ENCODE measurements around the gene HOXA13.

The HOXA13 gene

DNA sequence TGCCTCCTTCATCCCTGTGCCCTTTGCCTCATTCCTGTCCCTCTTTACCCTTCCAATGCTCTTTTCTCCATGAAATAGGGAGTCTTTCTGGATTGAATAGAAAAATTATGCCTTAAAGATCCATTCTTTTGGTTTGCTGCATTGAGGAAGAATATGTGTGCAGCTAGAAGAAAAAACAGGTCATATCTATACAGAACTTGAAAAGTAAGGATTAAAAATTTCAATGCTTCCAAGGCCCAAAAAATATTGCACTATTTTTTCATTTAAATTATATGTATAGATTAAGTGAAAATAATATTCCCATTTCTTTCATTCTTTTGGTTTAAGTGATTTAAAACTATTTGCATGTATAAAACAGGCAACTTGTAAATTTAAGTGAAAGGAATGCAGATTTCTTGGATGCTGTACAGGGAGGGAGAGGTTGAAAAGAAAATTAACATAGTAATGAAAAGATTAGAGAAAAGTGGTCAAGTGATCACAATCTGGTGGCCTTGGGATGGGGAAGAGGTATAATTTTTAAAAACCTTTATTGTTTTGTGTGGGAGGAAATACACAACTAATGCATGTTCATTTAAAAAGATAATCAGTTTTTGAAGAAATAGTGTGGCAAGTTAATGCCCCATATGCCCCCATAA, 24.2 kb upstream of the HOXA13 start:
- H3K4me1 ChIP-seq (ENCODE audit: control insufficient read depth in 1 of 2, insufficient read depth in 1 of 2, low read depth in 1 of 2, low read length in 1 of 2) = no peaks in the 10 kb centered on the region
- no peak overlapping the region for H3K27ac ChIP-seq
- no peaks in the 10 kb centered on the region for H3K36me3 ChIP-seq
- no peak for TF ChIP-seq CTCF (IDR thresholded peaks at IDR 0.05)
- H3K4me3 ChIP-seq (ENCODE audit: low read depth in 1 of 2, low read length in 1 of 2) = no peak overlapping the region
- no peaks in the 10 kb centered on the region for H3K9me3 ChIP-seq
- peaks cover 100% of the 10 kb centered on the region for H3K27me3 ChIP-seq

GRCh38 chr7:27221201-27221797, 21.4 kb upstream of the HOXA13 start:
- no peaks in the 10 kb centered on the region for H3K36me3 ChIP-seq
- H3K27me3 ChIP-seq = peaks cover 100% of the 10 kb centered on the region
- no peak overlapping the region for H3K27ac ChIP-seq
- no peak for TF ChIP-seq CTCF (IDR thresholded peaks at IDR 0.05)
- no peaks in the 10 kb centered on the region for H3K4me1 ChIP-seq (ENCODE audit: control insufficient read depth in 1 of 2, insufficient read depth in 1 of 2, low read depth in 1 of 2, low read length in 1 of 2)
- no peaks in the 10 kb centered on the region for H3K9me3 ChIP-seq
- no peak overlapping the region for H3K4me3 ChIP-seq (ENCODE audit: low read depth in 1 of 2, low read length in 1 of 2)

- Histone ChIP-seq H3K27me3 (peaks cover 100% of the 10 kb centered on the region), H3K27ac (no peak overlapping the region), H3K36me3 (no peaks in the 10 kb centered on the region)
Observed at GRCh38 chr7:27220440-27220955, 20.6 kb upstream of the HOXA13 start.

DNA sequence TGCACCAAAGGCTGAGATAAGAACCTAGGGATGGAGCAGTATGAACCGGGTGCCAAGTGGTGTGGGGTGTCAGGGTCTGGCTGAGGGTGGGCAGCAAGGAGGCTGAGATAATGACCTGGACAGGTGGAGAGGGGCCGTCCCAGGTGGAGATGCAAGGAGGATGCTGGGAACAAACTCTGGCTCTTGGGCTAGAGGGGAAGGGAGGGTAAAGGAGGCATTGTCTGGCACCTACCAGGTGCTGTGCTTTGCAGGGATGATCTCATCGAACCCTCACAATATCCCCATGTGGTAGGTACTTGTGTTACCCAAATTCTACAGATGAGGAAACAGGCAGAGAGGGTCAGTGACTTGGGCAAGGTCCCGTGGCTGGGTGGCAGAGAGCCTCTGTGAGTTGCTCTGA, 19.9 kb upstream of the HOXA13 start:
- no peaks in the 10 kb centered on the region for H3K9me3 ChIP-seq
- no peaks in the 10 kb centered on the region for H3K36me3 ChIP-seq
- no peak for TF ChIP-seq CTCF (IDR thresholded peaks at IDR 0.05)
- no peaks in the 10 kb centered on the region for H3K4me1 ChIP-seq (ENCODE audit: control insufficient read depth in 1 of 2, insufficient read depth in 1 of 2, low read depth in 1 of 2, low read length in 1 of 2)
- no peak overlapping the region for H3K27ac ChIP-seq
- H3K27me3 ChIP-seq = peaks cover 100% of the 10 kb centered on the region
- no peak overlapping the region for H3K4me3 ChIP-seq (ENCODE audit: low read depth in 1 of 2, low read length in 1 of 2)

More at GRCh38 chr7:27220440-27220955, 20.6 kb upstream of the HOXA13 start:
- H3K4me1 ChIP-seq (ENCODE audit: control insufficient read depth in 1 of 2, insufficient read depth in 1 of 2, low read depth in 1 of 2, low read length in 1 of 2) = no peaks in the 10 kb centered on the region
- H3K9me3 ChIP-seq = no peaks in the 10 kb centered on the region
- H3K4me3 ChIP-seq (ENCODE audit: low read depth in 1 of 2, low read length in 1 of 2) = no peak overlapping the region
- TF ChIP-seq CTCF (IDR thresholded peaks at IDR 0.05) = no peak

DNA sequence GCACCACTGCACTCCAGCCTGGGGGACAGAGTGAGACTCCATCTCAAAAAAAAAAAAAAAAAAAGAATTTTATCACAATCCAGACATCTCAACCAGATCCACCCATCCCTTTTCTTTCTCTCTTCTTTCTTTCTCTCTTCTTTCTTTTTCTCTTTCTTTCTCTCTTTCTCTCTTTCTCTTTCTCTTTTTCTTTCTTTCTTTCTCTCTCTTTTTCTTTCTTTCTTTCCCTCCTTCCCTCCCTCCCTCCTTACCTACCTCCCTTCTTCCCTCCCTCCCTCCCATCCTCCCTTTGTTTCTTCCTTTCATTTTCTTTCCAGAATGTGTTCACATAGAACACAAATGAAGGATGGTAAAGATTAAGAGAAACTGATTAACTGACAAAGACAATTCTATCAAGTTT, 18.1 kb upstream of the HOXA13 start:
- peaks cover 100% of the 10 kb centered on the region for H3K27me3 ChIP-seq
- no peak for TF ChIP-seq CTCF (IDR thresholded peaks at IDR 0.05)

More for the DNA sequence above, 18.1 kb upstream of the HOXA13 start:
- Histone ChIP-seq H3K27ac (no peak overlapping the region), H3K4me1 (ENCODE audit: control insufficient read depth in 1 of 2, insufficient read depth in 1 of 2, low read depth in 1 of 2, low read length in 1 of 2) (no peaks in the 10 kb centered on the region), H3K9me3 (no peaks in the 10 kb centered on the region), H3K4me3 (ENCODE audit: low read depth in 1 of 2, low read length in 1 of 2) (no peak overlapping the region), H3K36me3 (no peaks in the 10 kb centered on the region)
